Lower leg skin (tissue), 3 donors: Measurements from ENCODE around the gene MAGEF1.

Source experiments
- POLR2A ChIP-seq, 2 donors: fragments of 450-650 bp; IDR thresholded peaks; one replicate each; pipeline ENCODE4 v1.6.1; 2016 to 2017; ENCODE audit warnings: antibody characterized with exemption in 2 of 2, mild to moderate bottlenecking in 1 of 2, moderate library complexity in 1 of 2
- TF ChIP-seq, protein P1 (sequence below), 3 donors: fragments of 450-650 bp; IDR thresholded peaks; one replicate each; pipeline ENCODE4 v1.5.1; 2016; ENCODE audit warnings: antibody characterized with exemption in 3 of 3, mild to moderate bottlenecking in 3 of 3, moderate library complexity in 2 of 3

DNA sequence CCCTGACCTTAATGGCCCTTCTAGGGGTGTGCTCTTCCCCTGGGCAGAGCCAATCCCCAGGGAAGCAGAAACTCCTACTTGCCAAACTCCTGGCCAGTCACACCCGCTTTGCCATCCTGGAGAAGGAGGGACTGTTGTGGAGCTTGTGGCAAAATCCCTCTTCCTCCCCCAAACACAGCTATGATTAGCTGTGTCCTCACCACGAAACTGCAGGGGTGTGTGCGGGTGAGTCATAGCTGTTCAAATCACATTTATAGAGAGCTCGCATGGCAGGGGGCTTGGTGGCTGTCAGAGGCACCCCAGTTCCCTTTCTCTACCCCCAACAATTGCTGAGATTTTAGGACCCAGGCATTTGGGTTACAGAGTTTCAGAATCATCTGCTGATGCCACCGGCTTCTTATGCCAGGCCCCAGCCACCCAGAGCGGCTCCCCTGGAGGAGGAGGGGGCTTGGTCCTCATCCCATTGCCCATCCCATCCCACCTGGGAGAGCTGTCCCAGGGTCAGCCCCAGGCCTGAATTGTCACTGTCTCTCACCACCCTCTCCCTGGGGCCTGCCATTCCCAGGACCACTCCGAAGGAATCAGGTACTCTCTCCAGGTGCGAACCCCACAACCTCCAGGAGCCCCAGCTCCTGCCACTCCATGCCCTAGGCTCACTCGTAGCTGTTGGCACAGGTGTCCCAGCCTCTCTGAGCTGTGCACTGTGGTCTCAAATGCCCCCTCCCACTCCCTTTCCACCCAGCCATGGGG lies 28.8 kb upstream of the MAGEF1 start:
- TF ChIP-seq, protein P1, sequence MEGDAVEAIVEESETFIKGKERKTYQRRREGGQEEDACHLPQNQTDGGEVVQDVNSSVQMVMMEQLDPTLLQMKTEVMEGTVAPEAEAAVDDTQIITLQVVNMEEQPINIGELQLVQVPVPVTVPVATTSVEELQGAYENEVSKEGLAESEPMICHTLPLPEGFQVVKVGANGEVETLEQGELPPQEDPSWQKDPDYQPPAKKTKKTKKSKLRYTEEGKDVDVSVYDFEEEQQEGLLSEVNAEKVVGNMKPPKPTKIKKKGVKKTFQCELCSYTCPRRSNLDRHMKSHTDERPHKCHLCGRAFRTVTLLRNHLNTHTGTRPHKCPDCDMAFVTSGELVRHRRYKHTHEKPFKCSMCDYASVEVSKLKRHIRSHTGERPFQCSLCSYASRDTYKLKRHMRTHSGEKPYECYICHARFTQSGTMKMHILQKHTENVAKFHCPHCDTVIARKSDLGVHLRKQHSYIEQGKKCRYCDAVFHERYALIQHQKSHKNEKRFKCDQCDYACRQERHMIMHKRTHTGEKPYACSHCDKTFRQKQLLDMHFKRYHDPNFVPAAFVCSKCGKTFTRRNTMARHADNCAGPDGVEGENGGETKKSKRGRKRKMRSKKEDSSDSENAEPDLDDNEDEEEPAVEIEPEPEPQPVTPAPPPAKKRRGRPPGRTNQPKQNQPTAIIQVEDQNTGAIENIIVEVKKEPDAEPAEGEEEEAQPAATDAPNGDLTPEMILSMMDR (IDR thresholded peaks at IDR 0.05) = no peak
- TF ChIP-seq POLR2A (IDR thresholded peaks at IDR 0.05) = no peak
